ENCODE results near the gene GNAT1. TPM values are rescaled to one million over a fixed set of nuclear protein-coding genes. Genes with fewer than 3 reads are reported as not detected.

The GNAT1 gene
- total RNA-seq, 1 experiment from 2014 or later = 0.13 TPM

DNA sequence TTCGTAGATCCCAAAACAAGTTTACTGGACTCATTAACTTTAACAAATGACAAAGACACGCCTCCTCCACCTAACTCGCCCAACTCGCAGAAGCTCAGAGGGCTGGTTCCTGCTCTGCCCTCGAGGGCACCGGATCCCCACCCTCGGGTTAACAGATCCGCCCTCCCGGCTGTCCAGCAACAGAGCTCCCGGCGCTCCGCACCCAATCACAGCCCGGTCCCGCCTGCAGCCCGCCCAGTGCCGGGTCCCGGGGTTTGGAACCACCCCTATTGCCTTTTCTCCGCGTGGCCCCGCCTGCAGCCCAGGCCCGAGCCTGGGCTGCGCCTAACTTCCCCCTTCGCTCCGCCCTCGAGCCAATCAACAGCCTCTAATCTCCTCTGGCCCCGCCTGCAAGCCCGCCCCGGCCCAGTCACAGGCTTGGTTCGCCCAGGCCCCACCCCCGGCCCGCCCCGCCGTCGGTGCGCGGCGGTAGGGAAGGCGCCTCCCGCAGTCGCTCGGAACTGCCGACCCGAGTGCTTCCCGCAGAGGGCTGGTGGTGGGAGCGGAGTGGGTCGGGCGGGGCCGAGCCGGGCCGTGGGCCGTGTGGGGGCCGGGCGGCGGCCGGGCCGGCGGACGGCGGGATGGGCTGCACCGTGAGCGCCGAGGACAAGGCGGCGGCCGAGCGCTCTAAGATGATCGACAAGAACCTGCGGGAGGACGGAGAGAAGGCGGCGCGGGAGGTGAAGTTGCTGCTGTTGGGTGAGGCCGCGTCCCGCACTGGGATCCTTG lies 44.5 kb downstream of the GNAT1 start, which contains the start of gene GNAI2 (continued):
- no peak for TF ChIP-seq MYBL2 (CRISPR knock-in tag; IDR thresholded peaks at IDR 0.05)
- TF ChIP-seq, protein P1, sequence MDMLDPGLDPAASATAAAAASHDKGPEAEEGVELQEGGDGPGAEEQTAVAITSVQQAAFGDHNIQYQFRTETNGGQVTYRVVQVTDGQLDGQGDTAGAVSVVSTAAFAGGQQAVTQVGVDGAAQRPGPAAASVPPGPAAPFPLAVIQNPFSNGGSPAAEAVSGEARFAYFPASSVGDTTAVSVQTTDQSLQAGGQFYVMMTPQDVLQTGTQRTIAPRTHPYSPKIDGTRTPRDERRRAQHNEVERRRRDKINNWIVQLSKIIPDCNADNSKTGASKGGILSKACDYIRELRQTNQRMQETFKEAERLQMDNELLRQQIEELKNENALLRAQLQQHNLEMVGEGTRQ (CRISPR knock-in tag; IDR thresholded peaks at IDR 0.05) = no peak
- peak; percentile 93 for TF ChIP-seq SP1 (CRISPR knock-in tag; conservative IDR thresholded peaks at IDR 0.05)
- no peak for TF ChIP-seq ZNF219 (CRISPR knock-in tag; IDR thresholded peaks at IDR 0.05; ENCODE audit: borderline replicate concordance)
- TF ChIP-seq SOX15 (CRISPR knock-in tag; IDR thresholded peaks at IDR 0.05) = no peak
- TF ChIP-seq ATF3 (CRISPR knock-in tag; conservative IDR thresholded peaks at IDR 0.05) = no peak
- TF ChIP-seq TEAD1 (CRISPR knock-in tag; IDR thresholded peaks at IDR 0.05) = 0 out of 2 replicates have a peak, but pooled peaks have one; percentile 34
- TF ChIP-seq, protein P2, sequence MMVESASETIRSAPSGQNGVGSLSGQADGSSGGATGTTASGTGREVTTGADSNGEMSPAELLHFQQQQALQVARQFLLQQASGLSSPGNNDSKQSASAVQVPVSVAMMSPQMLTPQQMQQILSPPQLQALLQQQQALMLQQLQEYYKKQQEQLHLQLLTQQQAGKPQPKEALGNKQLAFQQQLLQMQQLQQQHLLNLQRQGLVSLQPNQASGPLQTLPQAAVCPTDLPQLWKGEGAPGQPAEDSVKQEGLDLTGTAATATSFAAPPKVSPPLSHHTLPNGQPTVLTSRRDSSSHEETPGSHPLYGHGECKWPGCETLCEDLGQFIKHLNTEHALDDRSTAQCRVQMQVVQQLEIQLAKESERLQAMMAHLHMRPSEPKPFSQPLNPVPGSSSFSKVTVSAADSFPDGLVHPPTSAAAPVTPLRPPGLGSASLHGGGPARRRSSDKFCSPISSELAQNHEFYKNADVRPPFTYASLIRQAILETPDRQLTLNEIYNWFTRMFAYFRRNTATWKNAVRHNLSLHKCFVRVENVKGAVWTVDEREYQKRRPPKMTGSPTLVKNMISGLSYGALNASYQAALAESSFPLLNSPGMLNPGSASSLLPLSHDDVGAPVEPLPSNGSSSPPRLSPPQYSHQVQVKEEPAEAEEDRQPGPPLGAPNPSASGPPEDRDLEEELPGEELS (CRISPR knock-in tag; IDR thresholded peaks at IDR 0.05) = peak; percentile 89; the same call in 1 of the 2 replicates
- TF ChIP-seq KAT7 (CRISPR knock-in tag; IDR thresholded peaks at IDR 0.05; ENCODE audit: borderline replicate concordance) = 0 out of 2 replicates have a peak, but pooled peaks have one; percentile 91
- no peak for TF ChIP-seq NR2C2 (CRISPR knock-in tag; IDR thresholded peaks at IDR 0.05)
- TF ChIP-seq, protein P3, sequence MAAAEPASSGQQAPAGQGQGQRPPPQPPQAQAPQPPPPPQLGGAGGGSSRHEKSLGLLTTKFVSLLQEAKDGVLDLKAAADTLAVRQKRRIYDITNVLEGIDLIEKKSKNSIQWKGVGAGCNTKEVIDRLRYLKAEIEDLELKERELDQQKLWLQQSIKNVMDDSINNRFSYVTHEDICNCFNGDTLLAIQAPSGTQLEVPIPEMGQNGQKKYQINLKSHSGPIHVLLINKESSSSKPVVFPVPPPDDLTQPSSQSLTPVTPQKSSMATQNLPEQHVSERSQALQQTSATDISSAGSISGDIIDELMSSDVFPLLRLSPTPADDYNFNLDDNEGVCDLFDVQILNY (CRISPR knock-in tag; IDR thresholded peaks at IDR 0.05) = peak; percentile 85
- TF ChIP-seq, protein P4, sequence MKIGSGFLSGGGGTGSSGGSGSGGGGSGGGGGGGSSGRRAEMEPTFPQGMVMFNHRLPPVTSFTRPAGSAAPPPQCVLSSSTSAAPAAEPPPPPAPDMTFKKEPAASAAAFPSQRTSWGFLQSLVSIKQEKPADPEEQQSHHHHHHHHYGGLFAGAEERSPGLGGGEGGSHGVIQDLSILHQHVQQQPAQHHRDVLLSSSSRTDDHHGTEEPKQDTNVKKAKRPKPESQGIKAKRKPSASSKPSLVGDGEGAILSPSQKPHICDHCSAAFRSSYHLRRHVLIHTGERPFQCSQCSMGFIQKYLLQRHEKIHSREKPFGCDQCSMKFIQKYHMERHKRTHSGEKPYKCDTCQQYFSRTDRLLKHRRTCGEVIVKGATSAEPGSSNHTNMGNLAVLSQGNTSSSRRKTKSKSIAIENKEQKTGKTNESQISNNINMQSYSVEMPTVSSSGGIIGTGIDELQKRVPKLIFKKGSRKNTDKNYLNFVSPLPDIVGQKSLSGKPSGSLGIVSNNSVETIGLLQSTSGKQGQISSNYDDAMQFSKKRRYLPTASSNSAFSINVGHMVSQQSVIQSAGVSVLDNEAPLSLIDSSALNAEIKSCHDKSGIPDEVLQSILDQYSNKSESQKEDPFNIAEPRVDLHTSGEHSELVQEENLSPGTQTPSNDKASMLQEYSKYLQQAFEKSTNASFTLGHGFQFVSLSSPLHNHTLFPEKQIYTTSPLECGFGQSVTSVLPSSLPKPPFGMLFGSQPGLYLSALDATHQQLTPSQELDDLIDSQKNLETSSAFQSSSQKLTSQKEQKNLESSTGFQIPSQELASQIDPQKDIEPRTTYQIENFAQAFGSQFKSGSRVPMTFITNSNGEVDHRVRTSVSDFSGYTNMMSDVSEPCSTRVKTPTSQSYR (CRISPR knock-in tag; IDR thresholded peaks at IDR 0.05) = no peak
- TF ChIP-seq NR1H2 (CRISPR knock-in tag; IDR thresholded peaks at IDR 0.05) = no peak
- TF ChIP-seq NFYB (CRISPR knock-in tag; conservative IDR thresholded peaks at IDR 0.05; ENCODE audit: low read depth) = peak; percentile 49; the same call in 1 of the 2 replicates
- TF ChIP-seq, protein P5, sequence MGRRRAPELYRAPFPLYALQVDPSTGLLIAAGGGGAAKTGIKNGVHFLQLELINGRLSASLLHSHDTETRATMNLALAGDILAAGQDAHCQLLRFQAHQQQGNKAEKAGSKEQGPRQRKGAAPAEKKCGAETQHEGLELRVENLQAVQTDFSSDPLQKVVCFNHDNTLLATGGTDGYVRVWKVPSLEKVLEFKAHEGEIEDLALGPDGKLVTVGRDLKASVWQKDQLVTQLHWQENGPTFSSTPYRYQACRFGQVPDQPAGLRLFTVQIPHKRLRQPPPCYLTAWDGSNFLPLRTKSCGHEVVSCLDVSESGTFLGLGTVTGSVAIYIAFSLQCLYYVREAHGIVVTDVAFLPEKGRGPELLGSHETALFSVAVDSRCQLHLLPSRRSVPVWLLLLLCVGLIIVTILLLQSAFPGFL (CRISPR knock-in tag; IDR thresholded peaks at IDR 0.05; ENCODE audit: borderline replicate concordance) = no peak
- 0 out of 2 replicates have a peak, but pooled peaks have one; percentile 77 for TF ChIP-seq CBFB (CRISPR knock-in tag; IDR thresholded peaks at IDR 0.05; ENCODE audit: low read depth)
- peak; percentile 62 for TF ChIP-seq FOXP1 (CRISPR knock-in tag; IDR thresholded peaks at IDR 0.05; ENCODE audit: borderline replicate concordance)
- TF ChIP-seq OVOL2 (CRISPR knock-in tag; IDR thresholded peaks at IDR 0.05; ENCODE audit: borderline replicate concordance) = no peak
- TF ChIP-seq ZNF263 (CRISPR knock-in tag; IDR thresholded peaks at IDR 0.05; ENCODE audit: low read depth) = peak; percentile 67
- 0 out of 2 replicates have a peak, but pooled peaks have one; percentile 53 for TF ChIP-seq NR3C1 (CRISPR knock-in tag; conservative IDR thresholded peaks at IDR 0.05; ENCODE audit: low read depth)
- no peak for TF ChIP-seq NFATC4 (CRISPR knock-in tag; IDR thresholded peaks at IDR 0.05)
